GM18870 (cell line): ENCODE data around the gene SDR42E1.
"Not testable (repeated sequence)": the region's sequence is repeated elsewhere in the genome, so short reads cannot be mapped to it uniquely, and the experiment has no call there.

Experiments used
- ATAC-seq: cut with Tn5 transposase; IDR thresholded peaks from one replicate; pipeline ENCODE4 v1.9.1; 2021; ENCODE audit warnings: moderate library complexity; ENCODE audit not compliant: unreplicated experiment

SDR42E1 gene

GRCh38 chr16:82006036-82006435 is 5.2 kb downstream of the SDR42E1 start:
- no peak for ATAC-seq

GRCh38 chr16:82005027-82005830 is 6.0 kb downstream of the SDR42E1 start:
- no peak for ATAC-seq

GRCh38 chr16:82004601-82005000 is 6.7 kb downstream of the SDR42E1 start:
- no peak for ATAC-seq

- ATAC-seq, result no peak
Observed at GRCh38 chr16:82002831-82003230, 8.4 kb downstream of the SDR42E1 start.

GRCh38 chr16:81997738-81998137 is 13.5 kb downstream of the SDR42E1 start:
- ATAC-seq, result no peak

GRCh38 chr16:81996664-81997509 is 14.4 kb downstream of the SDR42E1 start:
- no peak for ATAC-seq

GRCh38 chr16:81995651-81996050 is 15.6 kb downstream of the SDR42E1 start:
- no peak for ATAC-seq

- no peak for ATAC-seq
Observed at GRCh38 chr16:81994485-81994884, 16.8 kb downstream of the SDR42E1 start.

- no peak for ATAC-seq
Observed at GRCh38 chr16:81992859-81993258, 18.4 kb downstream of the SDR42E1 start.

- ATAC-seq, result no peak
Observed at GRCh38 chr16:81987706-81988105, 23.6 kb downstream of the SDR42E1 start.

GRCh38 chr16:81987121-81987520 is 24.1 kb downstream of the SDR42E1 start:
- no peak for ATAC-seq

- ATAC-seq, result not testable (repeated sequence)
Observed at GRCh38 chr16:81977335-81977942, 33.8 kb downstream of the SDR42E1 start.

GRCh38 chr16:81975637-81976036 is 35.6 kb downstream of the SDR42E1 start:
- ATAC-seq, result no peak

- ATAC-seq, result no peak
Observed at GRCh38 chr16:81973737-81974136, 37.5 kb downstream of the SDR42E1 start.

GRCh38 chr16:81971853-81972252 is 39.4 kb downstream of the SDR42E1 start:
- no peak for ATAC-seq

GRCh38 chr16:81967358-81967757 is 43.9 kb downstream of the SDR42E1 start:
- ATAC-seq, result no peak

GRCh38 chr16:81964808-81965207 is 46.5 kb downstream of the SDR42E1 start:
- no peak for ATAC-seq

- ATAC-seq, result no peak
Observed at GRCh38 chr16:81956213-81956948, 54.9 kb downstream of the SDR42E1 start.

GRCh38 chr16:81951564-81951963 is 59.7 kb downstream of the SDR42E1 start:
- no peak for ATAC-seq

GRCh38 chr16:81946206-81946605 is 65.1 kb downstream of the SDR42E1 start:
- no peak for ATAC-seq

GRCh38 chr16:81945665-81946064 is 65.6 kb downstream of the SDR42E1 start:
- no peak for ATAC-seq
